Measurements from ENCODE around the gene MIGA1.

MIGA1 gene

DNA sequence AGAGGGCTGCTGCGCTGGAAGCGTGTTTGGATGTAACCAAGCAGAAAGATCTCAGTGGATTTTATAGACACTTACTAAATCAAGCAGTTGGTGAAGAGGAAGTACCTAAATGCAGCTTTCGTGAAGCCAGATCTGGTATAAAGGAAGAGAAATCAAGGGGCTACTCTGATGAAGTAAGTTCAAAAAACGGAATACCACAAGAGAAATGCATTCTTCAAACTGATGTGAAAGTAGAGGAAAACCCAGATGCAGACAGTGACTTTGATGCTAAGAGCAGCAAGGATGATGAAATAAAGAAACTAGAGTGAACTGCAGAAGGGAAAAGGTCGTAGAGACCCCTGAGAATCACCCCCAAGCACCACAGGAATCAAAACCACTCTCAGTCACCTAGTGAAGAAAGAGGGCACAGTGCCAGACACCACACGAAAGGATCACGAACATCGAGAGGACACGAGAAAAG lies 68.2 kb downstream of the MIGA1 start:
- DNase-seq (ENCODE audit: low spot score): no peak

DNA sequence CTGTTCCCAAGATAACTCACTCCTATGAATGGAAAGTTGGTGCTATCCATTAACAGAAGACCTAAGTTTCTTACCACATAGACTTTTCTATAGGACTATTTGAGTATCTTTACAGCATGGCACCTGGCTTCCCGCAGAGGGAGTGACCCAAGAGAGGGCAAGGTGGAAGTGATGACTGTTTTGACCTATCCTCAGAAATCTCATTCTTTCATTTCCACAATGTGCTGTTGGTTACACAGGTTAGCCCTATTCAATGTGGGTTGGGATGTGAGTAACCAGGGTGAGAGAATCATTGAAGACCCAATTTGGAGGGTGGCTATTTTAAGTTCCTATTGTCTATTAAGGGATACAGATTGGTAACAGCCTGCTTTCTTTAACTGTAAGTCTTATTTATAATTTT lies 70.6 kb downstream of the MIGA1 start:
- no peak for DNase-seq (ENCODE audit: low spot score)

DNA sequence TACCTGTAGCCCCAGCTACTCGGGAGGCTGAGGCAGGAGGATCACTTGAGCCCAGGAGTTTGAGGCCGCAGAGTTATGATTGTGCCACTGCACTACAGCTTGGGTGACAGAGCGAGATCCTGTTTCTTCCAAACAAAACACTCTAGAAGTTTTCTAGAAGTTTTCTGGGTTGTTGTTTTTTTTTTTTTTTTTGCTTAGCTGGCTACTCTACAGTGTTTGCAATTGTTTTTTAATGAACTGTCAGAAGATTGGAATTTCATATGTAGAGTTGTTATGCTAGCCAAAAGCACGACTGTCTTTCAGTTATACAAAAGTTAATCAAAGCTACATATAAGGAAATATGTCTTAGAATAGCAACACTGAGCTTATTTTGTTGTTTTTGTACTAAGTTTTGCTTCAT lies 78.1 kb downstream of the MIGA1 start:
- no peak for DNase-seq (ENCODE audit: low spot score)

DNA sequence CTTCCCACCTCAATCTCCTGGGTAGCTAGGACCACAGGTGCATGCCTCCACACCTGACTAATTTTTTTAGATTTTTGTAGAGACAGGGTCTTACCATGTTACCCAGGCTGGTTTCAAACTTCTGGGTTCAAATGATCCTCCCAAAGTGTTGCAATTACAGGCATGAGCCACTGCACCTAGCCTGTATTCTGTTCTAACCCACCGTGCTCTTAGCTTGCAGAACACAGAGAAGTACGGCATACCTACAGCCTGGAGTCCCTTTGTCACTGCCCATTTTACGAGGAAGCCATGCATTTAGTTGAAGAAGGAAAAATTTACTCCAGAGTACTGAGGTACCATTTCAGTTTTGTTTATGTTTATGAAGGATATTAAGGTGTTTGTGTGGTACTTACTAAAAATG lies 79.3 kb downstream of the MIGA1 start:
- DNase-seq (ENCODE audit: low spot score): no peak

DNA sequence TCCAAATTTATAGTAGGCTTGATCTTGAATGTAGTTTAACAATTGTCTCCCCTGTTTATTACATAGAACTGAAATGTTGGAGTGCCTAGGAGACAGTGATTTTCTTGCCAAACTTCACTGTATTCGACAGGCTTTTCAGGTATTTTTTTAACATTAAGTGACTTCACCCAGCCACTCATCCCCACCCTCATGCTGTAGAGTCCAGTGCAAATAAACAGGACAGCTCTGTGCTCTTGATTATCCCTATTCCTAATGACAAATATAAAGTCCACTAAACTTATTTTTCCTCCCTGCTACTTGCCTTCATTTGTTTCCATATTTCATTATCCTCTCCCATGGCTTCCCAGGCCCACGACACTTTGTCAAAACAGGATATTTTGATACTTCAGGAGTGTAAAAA lies 79.8 kb downstream of the MIGA1 start:
- no peak for DNase-seq (ENCODE audit: low spot score)

DNA sequence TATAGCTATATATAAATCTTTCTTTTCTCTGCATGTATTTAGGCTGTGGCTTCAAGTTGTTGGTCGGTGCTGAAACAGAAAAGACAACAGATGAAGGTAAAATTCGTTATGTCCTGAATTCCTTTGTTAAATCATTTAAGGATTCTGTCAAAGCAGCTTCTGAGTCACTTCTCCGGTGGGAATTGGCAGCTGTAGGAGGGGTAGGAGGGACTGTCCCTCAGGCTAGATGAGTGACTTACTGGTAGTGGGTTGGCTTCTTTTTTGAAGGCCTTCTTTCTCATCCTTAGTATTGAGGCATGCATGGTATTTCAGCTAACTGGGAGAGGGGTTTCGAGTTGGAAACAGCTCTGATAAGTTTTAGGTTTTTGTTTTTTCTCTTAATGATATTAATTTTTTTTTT lies 86.8 kb downstream of the MIGA1 start:
- no peak for DNase-seq (ENCODE audit: low spot score)

DNA sequence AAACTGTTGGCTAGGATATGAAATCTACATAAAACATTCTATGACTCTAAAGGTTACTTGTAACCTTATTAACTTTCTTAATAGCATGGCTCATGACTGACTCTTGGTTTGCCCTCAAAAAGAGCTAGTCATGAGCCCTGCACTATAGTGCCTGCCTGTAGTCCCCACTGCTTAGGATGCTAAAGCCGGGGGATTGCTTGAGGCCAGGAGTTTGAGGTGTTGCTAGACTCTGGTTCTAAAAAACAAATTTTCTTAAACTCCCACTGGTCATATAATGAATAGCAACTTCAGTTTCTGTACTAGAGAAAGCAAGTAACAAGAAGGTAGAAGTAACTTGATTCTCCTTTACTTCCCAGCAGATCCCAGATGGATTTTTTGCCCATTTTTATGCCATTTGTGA lies 93.2 kb downstream of the MIGA1 start:
- no peak for DNase-seq (ENCODE audit: low spot score)

DNA sequence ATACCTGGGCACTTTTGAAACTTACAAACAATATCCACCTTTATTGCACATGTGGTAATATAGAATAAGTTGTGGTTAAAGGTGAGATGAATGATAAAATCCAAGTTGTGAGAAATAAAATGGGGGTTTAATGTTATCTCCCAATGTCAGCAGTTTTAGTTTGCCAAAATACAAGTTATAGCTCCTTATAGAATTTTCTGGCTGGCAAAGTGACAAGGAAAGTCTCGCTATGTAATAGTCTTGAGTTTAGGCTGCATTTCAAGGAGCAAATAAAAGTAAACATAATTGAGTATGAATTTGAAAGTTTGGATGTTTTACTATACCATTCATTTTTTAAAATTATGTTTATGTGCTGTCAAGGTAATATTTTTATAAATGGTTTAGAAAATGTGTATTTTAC lies 94.0 kb downstream of the MIGA1 start:
- no peak for DNase-seq (ENCODE audit: low spot score)

DNA sequence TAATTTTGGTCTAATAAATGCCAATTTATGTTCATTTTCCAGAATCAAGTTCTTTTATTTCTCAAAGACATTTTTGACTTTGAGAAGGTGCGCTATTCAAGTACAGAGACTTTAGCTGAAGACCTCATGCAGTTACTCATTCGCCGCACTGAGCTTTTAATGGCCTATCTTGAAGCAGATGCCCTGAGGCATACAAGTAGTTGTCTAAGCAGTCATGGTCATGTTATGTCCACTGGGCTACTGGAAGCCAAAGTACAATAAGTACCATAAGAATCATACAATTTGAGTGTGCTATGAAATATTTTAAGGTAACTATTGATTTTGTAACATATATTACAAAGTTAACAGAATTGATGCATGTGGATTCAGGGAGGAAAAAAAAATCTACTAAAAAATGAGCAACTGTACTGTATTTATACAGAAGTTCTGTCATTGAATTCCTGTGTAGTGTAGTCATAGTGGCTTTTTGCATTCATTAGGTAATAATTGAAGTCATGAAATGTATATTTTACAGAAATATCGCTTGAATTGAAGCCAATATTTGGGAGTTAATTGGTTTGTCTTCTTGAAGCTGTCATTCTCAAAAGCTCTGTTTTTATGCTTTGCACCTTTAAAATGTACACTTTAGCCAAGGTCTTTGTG lies 95.5 kb downstream of the MIGA1 start:
- DNase-seq (ENCODE audit: low spot score): no peak

DNA sequence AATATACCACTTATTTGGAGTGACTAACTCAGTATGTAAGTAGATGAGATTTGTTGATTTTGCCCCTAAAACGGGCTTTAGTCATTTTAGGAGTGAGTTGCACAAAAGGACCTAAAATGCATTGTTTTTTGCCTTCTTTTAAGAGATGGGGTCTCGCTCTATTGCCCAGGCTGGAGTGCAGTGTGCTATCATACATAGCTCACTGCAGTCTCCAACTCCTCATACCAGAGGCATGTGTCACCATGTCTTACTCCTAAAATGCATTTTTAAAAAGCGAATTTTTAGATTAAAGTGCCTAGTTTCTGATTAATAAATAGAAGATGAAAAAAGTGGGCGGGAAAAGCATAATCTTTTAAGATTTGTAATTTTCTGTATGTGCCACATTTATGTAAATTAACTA lies 97.4 kb downstream of the MIGA1 start:
- DNase-seq (ENCODE audit: low spot score): no peak

DNA sequence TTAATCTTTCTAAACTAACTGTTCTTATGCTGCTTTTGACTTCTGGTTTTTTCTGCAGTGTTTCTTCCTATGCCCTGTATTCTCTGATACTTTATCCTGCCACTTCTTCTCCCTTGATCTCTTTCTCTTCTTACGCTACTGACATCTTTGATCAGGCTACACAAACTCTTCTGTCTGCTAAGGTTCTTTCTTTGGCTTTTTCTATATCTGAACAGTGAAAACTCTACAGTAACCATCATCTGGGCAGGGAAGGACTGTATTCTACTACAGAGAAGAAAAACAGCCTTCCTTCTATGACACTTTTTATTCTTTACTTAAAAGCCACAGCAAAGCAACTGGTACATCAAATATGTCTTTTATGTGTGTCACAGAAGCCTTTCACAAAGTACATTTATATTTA lies 101.6 kb downstream of the MIGA1 start:
- DNase-seq (ENCODE audit: low spot score): no peak

DNA sequence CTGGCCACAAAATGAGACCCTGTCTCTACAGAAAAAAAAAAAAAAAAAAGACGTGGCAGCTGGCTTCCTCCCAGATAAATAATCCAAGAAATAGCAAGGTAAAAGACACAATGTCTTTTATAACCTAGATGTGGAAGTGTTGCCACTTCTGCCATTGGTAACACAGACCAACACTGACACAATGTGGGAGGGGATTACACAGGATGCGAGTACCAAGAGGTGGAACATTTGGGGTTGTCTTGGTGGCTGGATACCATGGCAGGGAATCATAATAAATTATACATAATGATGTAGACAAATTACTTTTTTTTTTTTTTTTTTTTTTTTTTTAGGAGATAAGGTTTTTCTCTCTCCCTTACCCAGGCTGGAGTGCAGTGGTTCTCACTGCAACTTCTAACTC lies 103.0 kb downstream of the MIGA1 start:
- no peak for DNase-seq (ENCODE audit: low spot score)

DNA sequence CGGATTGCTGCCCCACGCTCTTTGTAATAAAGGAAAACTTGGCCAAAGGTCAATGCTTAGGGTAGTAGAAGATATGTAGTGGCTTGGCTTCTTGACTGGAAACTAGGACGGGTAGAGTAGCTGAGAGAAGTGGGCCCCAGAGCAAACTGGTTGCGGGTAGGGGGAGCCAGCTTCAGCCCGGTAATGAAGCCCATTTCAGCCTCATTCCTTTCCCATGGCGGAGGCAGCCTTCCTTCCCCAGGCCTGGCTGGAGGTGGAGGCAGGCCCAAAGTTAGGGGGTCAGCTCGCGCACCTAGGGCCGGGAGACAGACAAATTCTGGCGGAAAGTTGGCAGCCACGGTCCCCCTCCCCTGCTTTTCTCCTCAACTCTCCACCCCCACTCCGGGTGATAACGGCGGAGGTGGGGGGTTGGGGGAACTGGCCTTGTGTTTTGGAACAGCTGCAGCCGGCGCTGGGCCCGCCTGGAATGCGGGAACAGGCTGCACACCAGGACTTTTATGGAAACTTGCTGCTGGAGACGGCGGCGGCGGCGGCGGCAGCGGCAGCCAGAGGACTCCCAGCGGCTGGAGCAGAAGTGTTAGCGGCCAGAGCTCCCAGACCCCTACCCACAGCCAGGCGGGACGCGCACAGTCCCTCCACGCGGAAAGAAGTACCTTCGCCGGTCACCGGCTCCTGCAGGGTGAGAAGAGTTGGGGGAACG lies 108.8 kb downstream of the MIGA1 start, which contains the start of gene NEXN:
NEXN (plus strand) TSS at position 544 of the 700 bp plus-strand sequence. CDS start 27,483 bp downstream, outside the sequence.
- no peak for DNase-seq (ENCODE audit: low spot score)

DNA sequence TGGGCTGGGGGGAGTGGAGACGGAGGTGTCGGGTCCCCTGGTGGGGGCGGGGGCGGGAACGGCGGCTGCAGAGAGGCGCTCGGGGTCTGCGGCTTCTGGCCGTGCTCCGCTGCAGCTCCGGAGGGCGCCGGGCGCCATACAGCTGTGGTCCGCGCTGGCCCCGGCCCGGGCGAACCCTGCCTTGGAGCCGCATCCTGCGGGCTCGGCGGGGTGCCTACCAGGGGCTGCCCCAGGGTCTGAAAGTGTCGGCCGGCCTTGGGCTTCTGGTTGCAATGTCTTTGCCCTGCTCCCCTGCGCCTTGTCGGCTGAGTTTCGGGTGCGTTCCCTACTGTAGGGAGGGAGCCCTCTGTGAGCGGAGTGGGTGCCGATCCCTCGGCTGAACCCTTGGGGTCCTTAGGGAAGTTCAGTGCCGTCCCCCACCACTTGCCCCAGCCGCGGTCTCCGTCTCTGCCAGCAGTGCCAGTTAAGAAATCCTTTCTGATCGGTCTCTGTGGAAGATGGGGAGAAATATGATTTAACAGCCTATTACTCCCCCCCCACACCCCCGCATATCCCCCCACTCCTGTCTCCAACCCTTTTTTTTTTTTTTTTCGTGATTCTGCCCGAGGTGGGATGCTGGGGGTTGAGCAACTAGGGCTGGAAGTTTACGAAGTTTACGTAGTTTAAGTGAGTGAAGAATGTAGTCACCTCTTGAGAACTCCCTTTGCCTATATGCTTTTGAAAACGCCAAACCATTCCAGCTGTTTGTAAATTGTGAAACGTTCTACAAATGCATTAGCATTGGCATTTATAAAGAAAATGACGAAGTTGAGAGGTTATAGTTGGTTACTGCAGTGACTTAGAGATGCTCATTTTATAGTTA lies 109.6 kb downstream of the MIGA1 start:
- no peak for DNase-seq (ENCODE audit: low spot score)

DNA sequence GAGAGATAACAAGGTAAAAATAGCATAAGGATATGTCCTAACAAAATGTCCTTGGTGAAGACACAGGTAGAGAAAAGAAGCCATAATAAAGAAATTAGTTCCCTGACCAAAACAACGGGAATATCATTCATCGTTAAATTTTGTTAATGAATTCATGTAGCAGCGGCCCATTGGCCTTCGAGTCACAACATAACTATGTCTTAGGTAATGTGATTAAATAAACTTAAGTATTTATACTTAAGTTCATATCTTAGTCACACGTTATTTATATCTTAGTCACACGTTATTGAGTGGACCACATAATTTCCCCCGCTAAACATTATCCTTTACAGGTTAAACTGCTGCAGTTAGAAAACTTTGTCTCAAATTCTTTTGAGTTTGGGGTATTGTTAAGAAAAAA lies 110.2 kb downstream of the MIGA1 start:
- no peak for DNase-seq (ENCODE audit: low spot score)

DNA sequence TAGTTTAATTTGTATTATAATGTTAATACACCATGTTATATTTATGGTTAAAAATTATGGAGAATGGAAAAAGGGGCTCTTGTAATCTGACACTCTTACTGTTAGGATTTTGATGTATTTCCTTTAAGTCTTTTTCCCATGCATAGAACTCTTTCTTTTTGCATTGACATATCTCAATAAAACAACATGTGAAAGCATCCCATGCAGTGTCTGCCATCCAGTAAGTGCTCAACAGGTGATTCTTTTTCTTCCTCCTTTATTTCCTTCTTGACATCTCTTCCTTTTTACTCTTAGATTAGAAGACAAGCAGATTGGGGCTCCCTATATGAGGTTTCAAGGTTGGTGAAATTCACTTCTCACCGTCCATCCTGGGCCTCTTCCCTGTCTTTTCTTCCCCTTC lies 111.8 kb downstream of the MIGA1 start:
- DNase-seq (ENCODE audit: low spot score): no peak

DNA sequence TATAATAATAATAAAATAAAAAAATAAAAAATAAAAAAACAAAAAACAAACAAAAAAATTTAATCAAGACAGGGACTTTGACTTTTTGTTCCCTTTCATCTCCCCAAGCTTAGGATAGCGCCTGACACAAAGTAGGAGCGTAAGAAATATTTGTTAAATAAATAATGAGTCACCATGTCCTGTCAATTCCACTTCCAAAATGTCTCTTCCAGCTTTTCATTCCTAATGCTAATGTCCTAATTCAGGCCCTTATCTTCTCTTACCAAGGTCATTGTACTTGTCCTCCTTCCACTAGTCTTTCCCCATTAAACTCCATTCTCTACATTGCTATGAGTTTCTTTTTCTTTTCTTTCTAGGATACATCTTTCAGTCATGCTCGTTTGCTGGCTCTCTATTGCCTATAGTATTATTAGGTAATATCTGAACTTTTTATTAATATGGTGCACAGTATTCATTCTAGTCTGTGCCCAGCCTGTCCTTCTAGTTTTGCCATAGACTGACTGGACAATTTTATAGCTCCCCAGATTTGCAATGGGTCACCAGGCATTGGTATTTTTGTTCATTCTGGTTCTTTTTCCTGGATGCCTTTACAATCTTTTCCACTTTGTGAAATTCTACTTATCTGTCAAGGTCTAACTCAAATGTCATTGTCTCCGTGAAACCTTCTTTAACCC lies 120.3 kb downstream of the MIGA1 start:
- DNase-seq (ENCODE audit: low spot score): no peak

DNA sequence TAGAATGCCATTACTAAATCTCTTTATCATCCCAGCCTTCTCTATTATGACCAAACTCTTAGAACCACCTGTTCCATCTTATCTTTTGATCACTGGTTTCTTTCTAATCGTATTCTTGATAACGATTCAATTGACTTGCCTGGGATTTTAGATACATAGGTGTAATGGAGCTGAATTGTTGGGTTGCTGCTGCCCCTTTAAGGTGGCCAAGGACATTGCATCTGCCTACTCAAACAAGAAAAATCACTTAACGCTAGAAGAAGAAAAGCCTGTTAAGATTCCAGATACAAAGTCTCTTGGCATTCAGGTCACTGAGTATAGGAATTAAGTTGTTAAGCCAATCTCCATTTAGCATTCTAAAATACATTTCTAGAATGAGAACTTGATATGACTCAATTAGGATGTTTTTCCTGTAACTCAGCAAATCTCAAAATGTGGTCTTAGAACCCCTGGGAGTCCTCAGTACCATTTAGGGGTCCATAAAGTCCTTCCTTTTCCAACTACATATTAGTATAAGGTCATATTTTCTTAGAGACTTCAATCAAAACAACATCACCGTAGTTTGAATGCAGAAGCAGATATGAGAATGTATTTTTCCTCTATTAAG lies 121.3 kb downstream of the MIGA1 start:
- DNase-seq (ENCODE audit: low spot score): no peak

DNA sequence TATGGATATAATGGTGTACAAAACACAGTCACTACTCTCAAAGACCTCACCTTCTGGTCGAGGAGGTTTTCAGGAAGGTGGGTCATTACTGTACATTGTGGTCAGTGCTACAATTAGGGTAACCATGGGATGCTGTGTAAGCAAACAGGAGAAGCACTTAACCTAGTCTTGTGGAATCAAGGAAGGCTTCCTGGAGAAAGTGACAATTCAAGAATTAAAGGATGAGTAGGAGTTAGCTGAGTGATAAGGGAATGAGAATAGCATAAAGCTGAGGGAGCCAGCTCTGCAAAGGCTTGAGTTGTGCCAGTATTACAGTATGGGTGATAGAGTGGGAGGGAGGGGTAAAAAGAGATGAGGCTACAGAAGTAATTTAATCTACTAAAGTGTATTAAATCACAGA lies 126.2 kb downstream of the MIGA1 start:
- DNase-seq (ENCODE audit: low spot score): no peak

DNA sequence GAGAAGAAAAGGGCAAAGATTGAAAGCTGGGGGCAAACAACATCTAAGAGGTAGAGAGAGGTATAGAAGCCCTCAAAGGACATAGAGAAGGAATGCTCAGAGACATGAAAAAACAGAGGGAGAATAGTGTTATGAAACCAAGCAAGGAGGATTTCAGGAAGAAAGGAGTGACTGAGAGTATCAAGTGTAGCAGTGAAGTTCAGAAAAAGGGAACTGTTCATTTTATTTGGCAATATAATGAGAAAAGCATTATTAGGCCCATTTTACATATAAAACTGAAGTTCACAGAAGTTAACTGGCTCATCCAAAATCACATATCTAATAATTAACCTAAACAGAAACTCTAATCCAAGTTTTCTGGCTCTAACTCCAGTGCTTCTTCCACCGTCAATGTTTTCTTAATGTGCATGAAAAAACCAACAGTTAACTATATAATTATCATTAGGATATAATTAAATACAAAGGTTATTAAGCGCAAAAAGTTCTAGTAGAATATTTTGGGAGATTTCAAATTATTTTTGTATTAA lies 126.6 kb downstream of the MIGA1 start:
- DNase-seq (ENCODE audit: low spot score): no peak

DNA sequence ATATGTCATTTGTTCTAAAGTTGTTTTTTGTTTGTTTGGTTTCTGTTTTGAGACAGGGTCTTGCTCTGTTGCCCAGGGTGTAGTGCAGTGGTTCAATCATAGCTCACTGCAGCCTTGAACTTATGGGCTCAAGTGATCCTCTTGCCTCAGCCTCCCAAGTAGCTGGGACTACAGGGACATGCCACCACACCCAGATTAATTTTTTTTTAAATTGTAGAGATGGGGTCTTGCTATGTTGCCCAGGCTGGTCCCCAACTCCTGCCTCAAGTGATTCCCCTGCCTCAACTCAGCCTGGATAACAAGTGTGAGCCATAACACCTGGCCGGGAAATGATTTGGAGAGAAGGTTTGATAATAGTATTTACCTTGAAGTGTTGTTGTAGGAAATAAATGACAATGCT lies 127.2 kb downstream of the MIGA1 start:
- DNase-seq (ENCODE audit: low spot score): no peak

DNA sequence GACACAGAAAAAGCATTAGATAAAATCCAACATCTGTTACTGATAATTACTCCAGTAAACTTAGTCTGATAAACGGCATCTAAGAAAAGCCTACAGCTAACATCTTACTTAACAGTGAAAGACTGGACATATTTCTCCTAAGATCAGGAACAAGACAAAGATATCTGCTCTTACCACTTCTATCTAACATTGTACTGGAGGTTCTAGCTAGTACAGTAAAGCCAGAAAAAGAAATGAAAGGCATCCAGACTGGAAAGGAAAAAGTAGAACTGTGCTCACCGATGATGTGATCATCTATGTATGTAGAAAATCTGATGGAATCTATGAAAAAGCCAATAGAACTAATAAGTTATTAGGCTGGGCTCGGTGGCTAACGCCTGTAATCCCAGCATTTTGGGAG lies 130.7 kb downstream of the MIGA1 start:
- DNase-seq (ENCODE audit: low spot score): no peak
